NCI-H510A treated with DMSO at 0.1 percent for 48 hours (cell line): ENCODE measurements around the gene PLPP3.

Experiments used
- DNase-seq: peaks from one replicate; lab custom pipeline; 2025; lab: John Stamatoyannopoulos, UW

The PLPP3 gene

DNA sequence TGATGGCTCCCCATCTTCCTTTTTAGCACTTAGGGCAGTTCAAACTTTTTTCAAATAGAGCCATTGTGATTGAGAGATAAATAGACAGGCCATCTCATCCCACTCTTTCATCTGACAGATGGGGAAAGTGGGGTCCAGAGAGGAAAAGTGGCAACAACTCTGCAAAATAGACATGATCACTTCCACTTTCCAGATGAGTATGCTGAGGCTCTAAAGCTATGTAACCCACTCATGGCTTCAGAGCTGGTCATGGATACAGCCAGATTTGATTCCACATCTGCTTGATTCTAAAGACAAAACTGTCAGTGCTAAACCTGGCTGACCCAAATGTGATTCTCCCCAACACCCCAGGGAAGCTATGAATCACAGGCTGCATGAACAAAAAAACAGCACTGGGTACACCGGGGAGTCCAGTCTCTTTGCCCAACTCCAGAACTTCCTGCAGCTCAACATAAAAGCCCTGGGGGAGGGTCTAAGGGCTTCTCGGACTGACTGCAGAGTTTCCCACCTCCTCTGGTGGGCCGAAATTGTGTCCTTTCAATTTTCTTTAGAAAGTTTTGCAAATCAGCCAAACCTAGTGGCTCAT, 59.3 kb downstream of the PLPP3 start:
- DNase-seq = no peak

DNA sequence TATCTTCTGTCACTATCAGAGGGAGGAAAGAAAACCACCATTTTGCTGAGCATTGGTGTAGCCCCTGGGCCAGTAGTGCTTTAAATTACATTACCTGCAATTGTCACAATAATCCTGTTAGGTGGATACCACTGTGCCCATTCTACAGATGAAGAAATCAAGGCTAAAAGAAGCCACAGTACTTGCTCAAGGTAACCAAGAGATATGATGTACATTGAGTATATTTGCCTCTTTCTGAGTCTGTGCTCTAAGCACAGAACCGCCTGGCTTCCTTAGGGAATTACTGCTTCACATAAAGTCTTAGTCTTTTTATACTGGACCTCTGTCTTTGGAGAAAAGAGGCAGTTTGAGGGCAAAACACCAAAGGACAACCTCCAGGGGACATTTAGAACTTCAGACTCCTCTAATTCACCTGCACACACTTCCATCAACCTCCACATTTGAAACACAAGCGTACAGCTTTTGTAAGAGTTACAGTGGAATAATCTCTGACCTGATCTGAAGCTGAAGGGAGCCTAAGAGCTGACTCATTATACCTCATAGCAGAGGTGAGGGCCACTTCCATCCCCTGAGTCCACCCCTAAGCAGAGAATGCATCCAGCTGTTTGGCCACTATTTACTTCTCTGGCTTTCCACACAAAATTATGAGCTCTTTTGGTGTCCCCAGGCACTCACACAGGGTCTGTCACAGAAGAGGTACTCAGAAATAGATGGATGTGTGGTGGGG, 61.8 kb downstream of the PLPP3 start:
- DNase-seq = no peak

DNA sequence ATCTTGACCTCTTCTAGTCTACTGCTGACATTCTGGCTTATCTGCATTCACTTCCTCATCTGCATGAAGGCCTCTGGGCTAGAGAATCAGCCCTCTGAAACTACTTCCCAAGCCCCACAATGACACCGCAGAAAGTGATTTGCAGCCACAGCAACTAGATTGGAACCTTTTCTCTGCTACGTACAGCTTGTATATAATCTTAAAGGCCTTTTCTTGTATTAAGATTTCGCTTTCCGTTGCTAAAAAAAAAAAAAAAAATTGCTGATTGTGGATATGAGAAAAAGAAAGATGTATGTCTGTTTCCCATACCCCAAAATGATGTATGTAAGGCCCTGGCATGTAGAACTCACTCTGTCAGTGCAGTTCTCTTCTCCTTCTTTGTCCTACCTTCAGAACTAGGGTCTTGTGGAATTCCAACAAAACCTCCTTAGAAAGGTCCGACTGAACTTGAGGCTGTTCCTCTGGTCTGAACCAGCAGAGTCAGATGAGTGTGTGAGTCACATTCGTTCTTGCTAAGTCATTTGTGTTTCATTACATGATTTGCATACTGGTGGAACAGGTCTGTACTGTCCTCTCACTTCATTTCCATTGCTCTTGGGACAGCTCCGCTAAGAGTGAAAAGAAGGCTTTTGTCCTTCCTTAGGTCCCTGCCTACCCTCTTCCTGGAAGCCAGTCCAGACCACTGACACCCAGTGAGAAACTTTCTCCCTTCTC, 62.7 kb downstream of the PLPP3 start:
- DNase-seq = peak; percentile 77

DNA sequence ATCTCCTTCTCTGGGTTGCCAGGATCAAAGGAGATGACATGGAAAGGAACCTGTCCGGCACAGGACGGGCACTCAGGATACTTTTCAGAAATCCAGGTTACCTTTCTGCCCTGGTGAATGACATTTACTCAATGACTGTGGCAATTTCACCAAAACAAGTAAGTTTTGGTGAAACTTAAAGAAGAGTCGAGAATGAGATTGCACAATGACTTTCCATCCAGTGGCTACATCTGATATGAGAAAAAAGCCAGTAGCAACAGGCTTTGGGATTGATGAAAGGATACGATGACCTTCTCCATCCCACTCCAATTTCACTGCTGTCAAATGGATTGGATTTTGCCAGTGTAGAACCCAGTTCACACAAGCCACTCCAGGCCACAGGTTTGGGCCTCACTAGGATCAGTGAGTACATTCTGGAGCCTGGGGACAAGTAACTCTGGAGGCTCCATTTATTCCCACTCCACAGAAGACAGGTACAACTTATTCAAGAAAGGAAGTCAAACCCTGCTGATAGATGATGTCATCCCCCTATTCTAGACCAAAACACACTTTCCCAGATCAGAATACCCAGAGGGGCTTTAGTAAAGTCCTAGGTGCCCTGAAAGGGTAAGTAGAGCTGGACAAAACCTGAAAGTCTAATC, 63.3 kb downstream of the PLPP3 start:
- DNase-seq = no peak

DNA sequence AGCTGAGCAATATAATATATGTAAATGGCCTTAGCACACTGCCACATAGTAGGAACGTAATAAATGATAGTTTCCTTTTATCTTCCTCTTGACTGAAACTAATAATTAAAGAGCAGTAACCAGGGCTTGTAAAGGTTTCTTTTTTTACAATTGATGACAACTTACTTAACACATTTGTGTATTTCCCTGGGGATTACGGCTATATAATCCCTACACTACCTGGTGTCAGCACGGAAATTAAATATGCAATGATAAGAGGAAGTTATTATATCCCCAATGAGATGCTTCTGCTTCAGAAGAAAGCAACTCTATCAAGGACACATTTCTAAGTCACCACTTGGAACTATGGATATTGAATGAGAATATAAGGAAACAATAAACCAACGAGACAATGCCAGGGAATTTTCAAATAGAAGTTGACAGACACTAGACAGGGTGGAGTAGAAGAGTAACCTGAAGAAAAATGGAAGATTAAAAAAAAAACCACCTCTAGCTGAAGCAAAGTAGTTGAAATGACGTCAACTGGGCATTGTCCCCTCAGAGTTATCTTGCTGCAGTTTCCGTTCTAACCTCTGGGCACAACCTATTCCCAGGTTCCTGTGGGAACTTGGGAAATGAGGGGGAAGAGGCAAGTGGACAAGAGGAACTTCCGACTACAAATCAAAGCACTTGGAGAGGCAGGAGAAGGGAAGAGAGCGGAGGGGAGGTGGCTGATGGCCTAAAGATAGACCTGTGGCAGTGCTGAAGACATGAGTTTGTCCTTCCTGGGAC, 66.5 kb downstream of the PLPP3 start:
- DNase-seq = no peak

DNA sequence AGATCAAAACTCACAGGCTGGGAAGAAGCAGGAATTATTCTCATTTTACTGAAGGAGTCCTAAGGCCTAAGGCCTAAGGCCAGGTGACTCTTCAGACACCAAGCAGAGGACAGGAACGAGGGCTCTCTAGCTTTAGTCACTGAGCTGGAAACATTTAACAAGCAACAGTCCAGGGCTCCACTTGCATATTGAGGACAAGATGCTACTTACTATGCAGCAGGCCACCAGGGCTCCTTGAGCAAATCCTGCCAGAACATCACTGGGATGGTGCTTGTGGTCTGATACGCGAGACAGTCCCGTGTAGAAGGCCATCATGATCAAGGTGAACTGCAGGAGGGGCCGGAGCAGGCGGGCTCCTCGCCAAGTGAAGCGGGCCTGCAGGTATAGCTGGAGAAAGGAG, 67.6 kb downstream of the PLPP3 start:
- no peak for DNase-seq

DNA sequence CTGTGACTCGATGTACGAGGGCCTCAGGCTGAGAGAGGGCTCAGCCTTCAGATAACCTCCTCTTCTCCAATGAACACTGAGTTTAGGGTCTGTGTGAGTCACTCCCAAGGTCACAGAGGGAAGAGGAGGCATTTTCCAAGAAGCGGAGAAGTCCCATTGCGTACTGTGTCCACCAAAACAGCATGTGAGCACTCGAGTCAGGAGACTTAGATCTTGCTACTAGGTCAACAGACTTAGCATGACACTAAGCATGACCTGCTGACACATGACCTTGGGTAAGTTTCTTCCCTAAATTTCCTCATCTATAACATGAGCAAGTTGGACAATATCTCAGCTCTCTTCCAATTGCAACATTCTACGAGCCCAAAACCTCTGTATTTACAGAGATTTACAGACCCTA, 68.0 kb downstream of the PLPP3 start:
- DNase-seq = no peak

DNA sequence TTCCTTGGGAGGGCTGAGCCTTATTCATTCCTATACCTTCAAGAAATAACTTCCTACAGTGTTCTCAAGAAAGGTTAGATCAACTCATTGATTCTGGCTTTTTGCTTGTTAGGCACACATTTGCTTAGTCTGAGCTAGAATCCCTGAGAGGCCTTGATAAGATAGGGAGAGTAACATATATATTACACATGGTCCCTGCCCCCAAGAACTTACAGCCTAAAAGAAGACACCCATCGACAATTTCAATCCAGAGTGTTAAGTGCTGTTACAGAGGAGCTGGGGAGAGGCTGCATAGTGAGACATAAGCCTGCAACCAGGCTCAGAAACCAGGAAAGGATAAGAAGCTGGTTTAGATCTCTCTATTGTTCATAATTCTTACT, 68.7 kb downstream of the PLPP3 start:
- no peak for DNase-seq

DNA sequence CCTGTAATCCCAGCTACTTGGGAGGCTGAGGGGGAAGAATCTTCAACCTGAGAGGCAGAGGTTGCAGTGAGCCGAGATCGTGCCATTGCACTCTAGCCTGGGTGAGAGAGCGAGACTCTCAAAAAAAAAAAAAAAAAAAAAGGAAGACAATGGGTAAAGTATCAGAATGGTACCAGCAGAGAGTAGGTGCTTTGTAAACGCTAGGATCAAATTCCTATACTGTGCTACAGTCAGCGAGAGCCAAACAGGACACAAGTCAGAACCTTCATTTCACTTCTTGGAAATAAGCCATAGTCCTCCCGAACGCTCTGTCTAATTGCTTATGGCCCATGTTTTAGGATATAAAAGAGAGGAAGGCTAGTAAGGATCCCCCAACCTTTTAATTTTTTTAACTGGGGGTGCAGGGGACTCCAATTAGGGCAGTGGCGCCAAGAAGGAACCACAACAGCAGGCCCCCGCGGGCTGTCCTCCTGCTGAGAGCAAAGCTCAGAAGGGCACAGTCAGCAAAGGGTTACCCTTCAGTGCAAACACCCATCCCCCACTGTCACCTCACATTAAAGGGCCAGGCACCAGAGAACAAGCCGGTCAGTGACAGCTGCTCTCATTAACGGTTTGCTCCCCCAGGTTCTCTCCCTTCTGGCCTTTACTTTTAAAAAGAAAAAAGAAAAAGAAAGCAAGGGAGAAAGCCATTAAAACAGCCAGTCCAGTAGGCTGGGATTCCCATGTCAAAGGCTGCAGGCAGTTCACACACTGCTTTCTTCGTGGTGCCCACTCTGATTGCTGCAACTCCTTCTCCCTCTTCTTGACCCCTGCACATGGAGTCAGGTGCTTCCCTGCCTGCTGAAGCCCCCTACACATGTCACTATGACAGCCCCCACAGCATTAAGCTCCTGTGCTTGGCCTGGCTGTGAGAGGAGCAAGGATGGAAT, 69.4 kb downstream of the PLPP3 start:
- no peak for DNase-seq

DNA sequence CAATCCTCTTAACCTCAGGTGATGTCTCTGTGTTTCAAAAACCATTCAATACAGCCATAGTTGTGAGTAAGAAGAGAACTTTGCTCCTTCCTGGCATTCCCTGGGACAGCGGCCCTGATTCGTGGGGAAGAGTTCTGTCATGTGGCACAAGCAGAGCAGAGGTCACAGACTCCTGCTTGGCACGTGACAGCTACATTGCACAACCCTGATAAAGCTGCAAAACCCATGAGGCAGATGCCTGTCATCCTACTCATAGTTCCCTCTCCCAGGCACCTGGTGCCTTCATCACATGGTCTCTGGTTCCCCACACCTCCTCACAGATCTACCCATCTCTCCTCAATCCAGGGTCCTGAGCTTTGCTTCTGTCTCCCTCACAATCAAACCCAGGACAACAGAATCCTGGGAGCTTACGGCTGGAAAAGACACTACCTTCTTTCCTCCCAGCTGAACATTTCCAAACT, 70.8 kb downstream of the PLPP3 start:
- DNase-seq = no peak

DNA sequence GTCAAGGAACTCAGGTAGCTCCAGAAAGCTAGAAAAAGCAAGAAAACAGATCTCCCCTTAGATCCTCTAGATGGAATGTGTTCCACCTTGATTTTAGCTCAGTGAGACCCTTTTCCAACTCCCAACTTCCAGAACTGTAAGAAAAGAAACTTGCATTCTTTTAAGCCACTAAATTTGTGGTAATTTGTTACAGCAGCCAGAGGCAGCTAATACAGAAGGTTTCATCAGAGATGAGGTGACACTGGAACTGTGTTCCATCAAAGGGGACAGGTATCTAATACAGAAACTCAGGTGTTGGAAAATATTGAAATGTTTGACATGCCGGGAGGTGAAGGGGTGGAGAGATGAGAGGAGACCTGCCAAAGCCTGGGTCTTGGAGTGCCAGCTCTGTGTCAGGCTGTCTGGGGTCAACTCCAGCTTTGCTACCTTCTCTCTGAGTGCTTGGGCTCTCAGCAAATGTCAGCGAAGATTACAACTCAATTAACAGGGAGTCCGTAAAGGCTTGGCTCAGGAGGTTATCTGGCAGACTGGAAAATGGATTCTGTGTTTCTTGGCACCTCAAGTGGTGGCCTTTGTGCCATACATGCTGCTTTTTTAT, 71.3 kb downstream of the PLPP3 start:
- no peak for DNase-seq

DNA sequence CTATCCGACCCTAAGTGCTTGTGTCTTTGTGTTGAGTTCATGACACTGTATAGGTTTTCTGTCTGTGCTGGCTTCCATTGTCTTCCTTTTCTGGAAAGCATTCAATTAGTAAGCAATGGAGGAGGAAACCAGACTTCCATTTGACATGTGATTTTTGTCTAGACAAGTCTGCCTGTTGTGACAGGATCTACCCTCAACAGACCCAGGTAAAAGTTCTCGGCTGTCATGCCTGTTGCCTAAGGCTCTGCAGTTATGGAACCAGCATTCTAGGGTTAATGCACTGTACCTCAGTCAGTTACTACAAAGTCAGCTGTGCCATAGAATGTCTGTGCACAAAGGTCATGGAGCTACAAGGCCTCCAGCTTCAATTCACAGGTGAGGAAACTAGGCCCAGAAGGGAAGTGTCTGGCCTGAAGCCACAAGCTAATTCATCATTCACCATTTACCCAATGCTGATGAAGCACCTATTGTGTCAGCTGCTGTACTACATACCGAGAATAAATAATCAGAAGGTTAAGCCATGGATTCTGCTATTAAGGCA, 72.3 kb downstream of the PLPP3 start:
- DNase-seq = no peak

DNA sequence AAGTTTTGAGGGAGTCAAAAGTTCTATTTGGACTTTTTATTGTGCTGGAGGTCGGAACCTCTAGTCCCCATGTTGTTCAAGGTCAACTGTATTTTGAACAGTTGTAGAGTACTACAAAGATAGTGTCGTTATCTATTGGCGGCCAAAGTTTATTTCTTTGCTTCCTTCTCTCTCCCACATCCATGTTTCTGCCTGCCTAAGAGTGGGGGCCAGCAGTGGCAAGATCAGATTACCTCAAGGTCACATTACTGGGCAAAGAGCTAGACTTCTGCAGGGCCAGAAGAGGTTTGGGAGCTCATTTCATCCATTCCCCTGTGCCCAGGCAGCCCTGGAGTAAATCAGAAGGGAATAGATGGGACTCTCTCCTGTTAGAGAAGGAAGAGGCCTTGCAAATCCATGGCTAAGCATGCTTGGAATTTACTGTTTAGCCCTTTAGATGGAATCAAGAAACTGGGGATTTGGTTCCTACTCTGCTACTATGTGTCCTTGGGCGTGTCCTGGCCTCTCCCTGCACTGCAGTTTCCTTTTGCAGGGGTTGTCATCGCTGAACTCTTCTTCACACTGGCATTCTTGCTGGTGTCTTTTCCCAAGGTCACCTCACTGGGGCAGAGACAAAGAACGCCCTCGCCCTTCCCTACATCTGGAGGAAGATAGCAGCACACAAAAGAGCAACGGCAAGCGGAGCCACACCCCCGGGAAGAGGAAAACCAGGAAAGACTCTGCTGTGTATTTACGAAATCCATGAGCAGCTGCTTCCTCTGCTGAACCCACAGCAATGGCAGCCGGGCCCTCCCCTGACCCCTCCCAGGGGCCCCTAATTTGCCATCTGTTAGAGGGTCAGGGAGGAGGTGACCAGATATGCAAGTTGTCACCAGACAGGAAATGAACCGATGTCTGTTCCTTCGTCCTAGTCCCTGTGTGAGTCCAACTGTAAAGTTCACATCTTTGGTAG, 73.3 kb downstream of the PLPP3 start:
- DNase-seq = no peak

DNA sequence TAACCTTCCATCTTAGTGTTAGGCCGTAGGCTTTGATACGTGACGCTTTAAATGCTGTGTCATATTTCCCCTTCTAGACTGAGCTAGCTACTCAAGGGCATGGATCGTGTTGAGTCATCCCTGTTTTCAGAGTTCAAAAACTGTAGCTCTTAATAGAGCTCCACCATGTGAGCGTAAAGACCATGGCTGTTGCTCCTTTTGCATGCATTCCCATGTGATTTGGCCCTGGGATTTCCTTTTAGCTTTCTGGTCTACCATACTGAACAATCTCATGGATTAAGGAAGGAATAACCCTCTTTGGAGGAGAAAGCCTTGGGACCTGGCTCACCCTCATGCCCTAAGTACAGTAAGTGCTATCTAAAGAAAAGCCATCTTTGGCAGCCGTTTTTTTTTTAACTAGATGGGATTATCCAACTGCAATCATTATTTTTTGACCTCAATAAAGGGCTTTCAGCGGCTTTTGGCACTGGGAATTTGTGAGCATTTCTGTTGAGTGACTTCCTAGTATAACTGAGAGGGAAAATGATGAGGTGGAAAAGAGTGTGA, 76.6 kb downstream of the PLPP3 start:
- DNase-seq = no peak

DNA sequence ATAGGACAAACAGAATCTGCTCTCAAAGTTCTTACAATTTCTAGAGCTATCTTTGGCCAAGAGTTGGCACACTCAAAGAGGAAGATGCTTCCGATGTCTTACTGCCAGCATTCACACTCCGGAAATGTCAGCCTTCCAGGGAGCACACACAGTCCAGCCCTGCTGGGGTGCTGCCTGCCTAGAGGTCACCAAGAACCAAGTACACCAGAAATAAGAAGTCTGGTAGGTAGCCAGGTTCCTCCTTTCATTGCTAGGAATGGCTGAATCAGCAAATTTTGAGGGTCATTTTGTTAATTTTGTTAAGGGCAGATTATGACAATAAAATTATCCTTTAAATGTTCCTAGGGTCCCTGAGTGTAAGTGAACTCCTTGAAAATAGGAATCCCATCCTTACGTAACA, 77.5 kb downstream of the PLPP3 start:
- DNase-seq = no peak

DNA sequence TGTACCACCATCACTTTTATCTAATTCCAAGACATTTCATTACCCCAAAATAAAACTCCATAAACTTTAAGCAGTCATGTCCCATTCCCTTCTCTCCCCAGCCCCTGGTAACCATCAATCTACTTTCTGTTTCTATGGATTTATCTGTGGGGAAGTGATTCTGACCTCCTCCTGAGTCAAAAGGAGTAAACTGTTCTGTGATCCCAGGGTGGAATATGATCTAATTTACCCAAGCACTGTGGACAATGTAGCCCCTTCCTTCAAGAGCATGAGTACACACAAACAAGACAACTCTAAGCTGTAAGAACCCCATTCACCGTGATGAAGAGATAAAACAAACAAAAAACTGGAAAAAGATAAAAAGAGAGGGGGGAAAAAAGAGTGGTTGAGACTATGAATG, 77.9 kb downstream of the PLPP3 start:
- peak; percentile 27 for DNase-seq

DNA sequence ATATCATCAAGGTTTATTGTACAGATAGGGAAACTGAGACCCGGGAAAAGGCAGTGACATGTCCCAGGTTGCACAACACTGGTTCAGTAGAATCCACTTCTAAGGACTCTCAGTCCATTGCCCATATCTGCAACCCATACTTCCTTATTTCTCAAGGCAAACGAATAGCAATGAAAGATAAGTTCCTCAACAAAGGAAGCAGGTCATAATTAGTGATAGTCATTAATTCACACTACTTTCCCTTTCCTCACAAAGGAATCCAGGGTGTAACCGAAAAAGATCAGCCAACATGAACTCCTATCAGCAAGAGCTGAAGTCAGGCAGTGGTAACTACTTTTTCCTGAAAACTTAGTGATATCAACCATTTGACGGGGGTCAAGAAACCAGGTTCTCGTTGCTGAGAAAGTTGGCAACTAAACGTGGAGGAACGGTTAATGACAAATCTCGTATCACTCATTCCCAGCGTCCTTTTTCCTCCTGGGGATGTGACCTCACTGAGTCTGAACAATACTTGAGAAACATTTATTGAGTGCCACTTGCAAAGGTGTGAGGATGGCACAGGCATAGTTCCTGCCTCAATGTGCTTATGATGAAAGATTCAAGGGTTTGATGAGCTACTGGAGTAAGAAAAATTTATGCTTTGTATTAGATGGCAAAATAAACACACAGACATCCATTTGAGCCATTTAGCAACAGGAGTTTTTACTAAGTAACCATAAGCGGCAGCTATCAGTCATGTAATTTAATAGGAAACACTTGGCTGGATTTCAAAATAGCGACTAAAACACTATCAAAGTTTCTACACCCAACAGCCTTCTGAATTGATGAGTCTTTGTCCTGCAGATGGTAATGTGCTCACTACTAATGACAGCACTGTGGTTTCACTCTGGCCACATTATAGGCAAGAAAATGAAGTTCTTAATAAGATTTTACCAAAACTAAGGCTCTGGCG, 82.3 kb downstream of the PLPP3 start:
- DNase-seq = no peak

DNA sequence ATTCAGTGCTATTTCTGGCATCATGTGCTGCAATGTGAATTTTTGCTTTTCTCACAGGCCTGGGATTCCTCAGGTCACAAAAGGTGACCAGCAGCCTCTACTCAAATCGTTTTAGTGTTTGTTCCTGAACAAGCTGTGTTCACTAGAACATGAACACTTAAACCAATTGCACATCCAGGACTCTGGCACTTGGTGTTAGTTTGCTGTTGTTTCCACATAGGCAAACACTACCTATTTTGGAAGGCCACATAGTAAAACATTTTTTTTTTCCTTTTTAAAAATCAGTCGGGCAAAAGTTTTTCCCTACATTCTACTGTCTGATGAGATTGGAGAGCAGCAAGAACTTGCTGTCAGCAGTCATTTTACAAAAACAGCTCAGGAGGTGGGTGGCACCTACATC, 83.2 kb downstream of the PLPP3 start:
- no peak for DNase-seq
